ENCODE measurements around the gene COQ8B.

- TF ChIP-seq CTCF (IDR thresholded peaks at IDR 0.05; ENCODE audit: low read depth, low read length, poor library complexity, severe bottlenecking) (no peak), EZH2phosphoT487 (IDR thresholded peaks at IDR 0.05; ENCODE audit: borderline replicate concordance, low read length) (no peak)
Observed at GRCh38 chr19:40737102-40737644, 20.5 kb upstream of the COQ8B start.

All from DOHH2 (cell line).